Caki2 (cell line): Measurements from ENCODE around the gene CHCT1. TPM values are rescaled to one million over a fixed set of nuclear protein-coding genes. Genes with fewer than 3 reads are reported as not detected.
"Not testable (repeated sequence)": the region's sequence is repeated elsewhere in the genome, so short reads cannot be mapped to it uniquely, and the experiment has no call there.

Experiments
- DNase-seq: peaks from one replicate; pipeline ENCODE4 v3.0.0-alpha.2; 2015; ENCODE audit warnings: low read depth
- in situ Hi-C: cut with HindIII; loops from 2 replicates; pipeline ENCODE4 v1.10.0; 2016; ENCODE audit warnings: low sequenced_read_pairs, low pct_unique_long_range_greater_than_20kb, mixed read lengths
- total RNA-seq: library from RNA; depleted of rRNA; stranded (reverse); fragments of >200 nt; shearing (Covaris generic); gene quantifications from 2 replicates; pipeline ENCODE4 v1.2.3, GENCODE V29; 2014; ENCODE audit warnings: low replicate concordance

CHCT1 gene
- total RNA-seq, 1 experiment from 2014 or later: not detected

DNA sequence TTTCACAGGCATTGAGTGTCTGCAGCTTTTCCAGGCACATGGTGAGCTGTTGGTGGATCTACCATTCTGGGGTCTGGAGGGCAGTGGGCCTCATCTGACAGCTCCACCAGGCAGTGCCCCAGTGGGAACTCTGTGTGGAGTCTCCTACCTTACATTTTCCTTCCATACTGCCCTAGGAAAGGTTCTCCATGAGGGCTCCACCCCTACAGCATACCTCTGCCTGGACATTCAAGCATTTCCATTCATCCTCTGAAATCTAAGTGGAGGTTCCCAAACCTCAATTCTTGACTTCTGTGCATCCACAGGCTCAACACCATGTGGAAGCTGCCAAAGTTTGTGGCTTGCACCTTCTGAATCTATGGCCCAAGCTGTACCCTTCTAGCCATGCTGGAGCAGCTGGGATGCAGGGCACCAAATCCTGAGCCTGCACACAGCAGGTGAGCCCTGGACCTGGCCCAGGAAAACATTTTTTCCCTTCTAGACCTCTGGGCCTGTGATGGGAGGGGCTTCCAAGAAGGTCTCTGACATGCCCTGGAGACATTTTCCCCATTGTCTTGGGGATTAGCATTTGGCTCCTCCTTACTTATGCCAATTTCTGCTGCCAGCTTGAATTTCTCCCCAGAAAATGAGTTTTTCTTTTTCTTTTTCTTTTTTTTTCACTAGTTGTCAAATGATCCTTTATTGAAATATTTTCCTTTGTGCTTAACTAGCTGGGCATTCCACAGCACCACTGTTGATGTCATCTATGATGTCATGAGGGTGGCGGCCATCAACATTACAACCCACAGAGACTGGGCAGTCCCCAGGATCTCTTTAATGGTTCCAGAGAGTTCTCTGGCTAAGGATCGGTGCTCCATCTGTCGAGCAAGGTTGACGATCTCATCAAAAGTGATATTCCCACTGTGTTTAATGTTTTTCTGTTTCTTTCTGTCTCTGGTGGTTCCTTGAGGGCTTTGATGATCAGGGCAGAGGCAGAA lies 11.0 kb downstream of the CHCT1 start:
- DNase-seq, in situ Hi-C loops: not testable (repeated sequence)

DNA sequence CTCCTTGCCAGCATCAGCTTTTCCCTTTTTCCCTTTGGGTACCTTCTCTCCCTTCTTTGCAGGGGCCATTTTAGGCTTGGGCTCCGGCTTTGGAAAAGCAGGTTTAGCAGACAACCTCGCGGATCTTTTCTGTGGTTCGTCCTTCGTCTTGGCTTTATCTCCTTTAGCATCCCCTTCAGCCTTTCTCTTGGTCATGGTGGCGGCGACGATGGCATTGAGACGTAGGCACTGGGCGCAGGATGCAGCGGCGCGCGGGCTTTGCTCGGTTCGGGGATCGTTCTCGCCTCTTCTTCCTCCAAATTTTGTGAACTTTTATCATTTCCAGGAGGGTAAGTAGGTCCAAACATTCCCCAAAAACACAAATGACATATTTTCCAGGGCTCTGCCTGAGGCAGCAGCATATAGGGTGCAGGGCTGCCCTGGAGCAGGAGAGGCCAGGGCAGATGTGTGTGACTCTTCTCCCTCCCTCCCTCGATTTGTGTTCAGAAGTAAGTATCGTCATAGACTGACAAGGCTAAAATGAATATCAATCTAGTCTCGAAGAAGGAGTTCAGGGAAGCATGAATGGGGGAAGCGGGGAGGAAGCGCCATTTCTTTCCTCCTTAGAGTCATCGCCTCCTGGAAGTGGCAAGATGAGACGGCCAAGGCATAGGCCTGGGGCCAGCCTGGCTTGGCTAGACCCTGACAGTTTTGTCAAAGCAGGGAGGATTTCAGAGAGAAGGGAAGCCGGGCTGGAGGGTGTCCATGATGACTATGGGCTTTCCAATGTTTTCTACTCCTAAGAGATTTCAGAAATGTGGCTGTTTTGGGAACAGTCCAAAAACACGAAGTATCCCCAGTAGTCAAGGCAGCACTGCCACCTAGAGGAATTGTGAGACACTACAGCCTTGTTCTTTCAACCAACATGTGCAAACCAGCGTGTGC lies 13.2 kb downstream of the CHCT1 start:
- in situ Hi-C loops: no loop called here

GRCh38 chr17:60436676-60437075 lies 14.4 kb downstream of the CHCT1 start:
- in situ Hi-C loops: no loop called here
- DNase-seq: no peak

More for the DNA sequence above, 13.2 kb downstream of the CHCT1 start:
- DNase-seq: peak; percentile 69

DNA sequence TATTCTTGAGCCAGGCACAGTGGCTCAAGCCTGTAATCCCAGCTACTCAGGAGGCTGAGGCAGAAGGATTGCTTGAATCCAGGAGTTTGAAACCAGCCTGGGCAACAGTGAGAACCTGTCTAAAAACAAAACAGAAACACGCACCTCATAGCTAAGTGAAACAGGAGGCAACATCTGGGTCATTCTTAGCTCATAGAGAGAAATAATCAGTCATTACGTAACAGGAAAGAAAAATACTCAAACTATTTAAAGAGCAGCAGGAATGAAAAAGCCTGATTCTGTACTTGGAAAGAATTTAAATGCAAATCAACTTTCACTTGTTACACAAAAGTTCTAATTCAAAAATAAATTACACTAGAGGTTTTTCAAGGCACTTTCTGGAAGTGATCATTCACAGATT lies 17.2 kb downstream of the CHCT1 start:
- in situ Hi-C loops: no loop called here
- no peak for DNase-seq

- in situ Hi-C loops: no loop called here
- DNase-seq: no peak
Measured at GRCh38 chr17:60442271-60443173, 20.2 kb downstream of the CHCT1 start.

- DNase-seq: no peak
- in situ Hi-C loops: no loop called here
Measured at GRCh38 chr17:60443713-60444112, 21.4 kb downstream of the CHCT1 start.

GRCh38 chr17:60445144-60445543 lies 22.9 kb downstream of the CHCT1 start:
- in situ Hi-C loops: no loop called here
- no peak for DNase-seq

GRCh38 chr17:60447375-60447774 lies 25.1 kb downstream of the CHCT1 start:
- DNase-seq: no peak
- in situ Hi-C loops: no loop called here

GRCh38 chr17:60451071-60451470 lies 28.8 kb downstream of the CHCT1 start:
- no peak for DNase-seq
- in situ Hi-C loops: no loop called here

GRCh38 chr17:60451965-60452364 lies 29.7 kb downstream of the CHCT1 start:
- in situ Hi-C loops: no loop called here
- no peak for DNase-seq

DNA sequence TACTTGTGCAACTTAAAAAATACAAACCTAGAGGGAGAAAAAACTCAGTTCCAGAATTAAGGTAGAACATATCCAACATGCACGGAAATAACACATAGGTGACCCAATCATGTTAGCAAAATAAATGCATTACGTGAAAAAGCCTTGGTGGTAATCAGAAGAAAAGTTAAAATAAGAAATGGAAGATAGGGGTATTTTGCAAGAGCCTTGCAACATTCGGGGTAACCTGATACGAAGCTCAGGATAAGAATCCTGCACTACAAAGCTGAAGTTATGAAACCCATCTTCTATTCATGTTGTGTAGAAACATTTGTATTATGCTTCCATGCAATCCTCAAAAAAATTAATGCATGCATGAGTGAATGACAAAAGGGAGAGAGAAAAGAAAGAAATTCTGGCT lies 33.1 kb downstream of the CHCT1 start:
- in situ Hi-C loops: no loop called here
- no peak for DNase-seq

DNA sequence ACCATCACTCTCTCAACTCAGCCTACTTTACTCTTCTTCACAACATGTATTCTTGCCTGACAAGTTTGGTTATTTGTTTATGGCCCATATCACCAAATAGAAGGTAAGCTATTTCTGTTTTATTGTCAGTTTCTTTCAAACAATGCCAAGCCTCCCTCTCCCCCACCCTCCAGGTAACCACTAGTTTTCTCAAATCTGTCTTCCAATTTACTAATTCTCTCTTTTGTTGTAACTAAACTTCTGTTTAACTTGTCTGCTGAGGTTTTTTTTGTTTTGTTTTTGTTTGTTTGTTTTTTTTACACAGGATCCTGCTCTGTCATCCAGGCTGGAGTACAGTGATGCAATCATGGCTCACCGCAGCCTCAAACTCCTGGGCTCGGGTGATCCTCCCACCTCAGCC lies 34.9 kb downstream of the CHCT1 start:
- DNase-seq: no peak
- in situ Hi-C loops: no loop called here

DNA sequence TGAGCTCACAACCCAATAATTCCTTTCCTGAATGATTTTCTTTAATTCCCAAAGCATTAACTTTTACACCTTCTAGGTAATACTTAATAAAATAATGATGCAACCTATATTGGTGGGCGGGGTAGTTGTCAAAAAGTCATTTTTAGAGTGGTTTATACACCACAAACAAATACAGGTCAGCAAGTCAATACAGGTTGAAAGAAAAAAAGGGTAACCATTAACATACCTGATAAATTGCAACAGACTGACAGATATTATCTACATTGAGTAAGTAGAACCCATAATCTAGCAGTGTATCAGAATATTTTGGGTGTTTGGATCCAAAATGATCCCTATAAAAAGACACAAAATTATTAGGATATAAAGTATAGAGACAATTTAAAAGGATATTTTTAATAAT lies 39.3 kb downstream of the CHCT1 start:
- in situ Hi-C loops: no loop called here
- no peak for DNase-seq

DNA sequence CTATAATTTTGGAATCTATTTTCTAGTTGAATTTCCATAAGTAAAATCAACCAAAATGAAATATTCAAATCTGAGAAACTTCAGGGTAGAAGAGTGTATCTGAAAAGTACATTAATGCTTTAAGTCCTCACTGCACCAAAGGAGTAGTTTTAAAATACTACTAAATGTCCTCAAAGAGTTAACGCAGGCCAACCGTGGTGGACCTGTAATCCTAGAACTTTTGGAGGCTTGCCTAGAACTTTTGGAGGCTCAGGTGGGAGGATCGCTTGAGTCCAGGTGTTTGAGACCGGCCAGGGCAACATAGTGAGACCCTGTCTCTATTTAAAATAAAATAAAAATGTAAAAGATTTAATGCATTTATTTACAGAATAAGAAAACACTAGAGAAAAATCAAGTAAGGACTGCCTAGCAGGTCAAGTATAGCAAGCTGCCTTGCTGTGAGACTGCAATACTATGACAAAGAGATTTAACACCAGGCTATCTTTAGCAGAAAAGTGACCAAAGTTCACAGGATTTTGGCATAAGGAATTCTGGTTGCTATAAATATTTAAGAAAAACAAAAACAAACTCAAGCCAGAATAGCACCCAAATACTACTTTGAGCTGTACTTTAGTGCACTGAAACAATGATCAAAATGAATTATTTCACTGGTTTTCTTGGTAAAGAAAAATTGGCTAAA lies 41.0 kb downstream of the CHCT1 start:
- no peak for DNase-seq
- in situ Hi-C loops: no loop called here

- DNase-seq: no peak
- in situ Hi-C loops: no loop called here
Measured at GRCh38 chr17:60464343-60464742, 42.1 kb downstream of the CHCT1 start.

DNA sequence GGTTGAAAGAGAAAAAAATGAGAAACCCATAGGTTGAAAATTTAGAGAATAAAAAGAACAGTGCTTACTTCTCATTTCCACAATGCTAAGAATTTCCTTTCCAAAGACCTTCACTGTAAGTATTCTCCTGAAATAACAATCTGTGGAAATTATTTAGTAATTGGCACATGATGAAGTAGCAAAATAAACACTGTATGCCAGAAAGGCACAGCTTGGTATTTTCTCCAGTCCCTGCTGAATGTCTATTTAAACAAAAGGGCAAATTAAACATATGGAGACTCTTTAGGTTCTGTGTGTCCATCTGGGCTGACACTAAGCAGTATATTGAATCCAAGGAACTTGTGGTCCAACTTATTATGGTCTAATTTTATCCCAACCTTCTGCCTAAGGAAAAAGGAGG lies 46.1 kb downstream of the CHCT1 start:
- in situ Hi-C loops: no loop called here

GRCh38 chr17:60471451-60471850 lies 49.2 kb downstream of the CHCT1 start:
- in situ Hi-C loops: no loop called here

More for the DNA sequence above, 46.1 kb downstream of the CHCT1 start:
- DNase-seq: no peak

GRCh38 chr17:60472449-60472848 lies 50.2 kb downstream of the CHCT1 start:
- DNase-seq: no peak
- in situ Hi-C loops: no loop called here

More at GRCh38 chr17:60471451-60471850, 49.2 kb downstream of the CHCT1 start:
- no peak for DNase-seq
